IMR-90 (cell line): ENCODE results near the gene IQCE. TPM values are rescaled to one million over a fixed set of nuclear protein-coding genes. Genes with fewer than 3 reads are reported as not detected.

Source experiments
- ATAC-seq: fragments of 200-7000 bp; cut with Tn5 transposase; 2 replicates; pipeline ENCODE4 v1.9.1; 2020; ENCODE audit warnings: low read depth, mild to moderate bottlenecking, moderate library complexity
- BruUV-seq: library from RNA; stranded (reverse); fragments of 400-500 nt; replicated peaks from 2 replicates; lab custom pipeline; 2021; lab: Mats Ljungman, UMichigan
- CTCF ChIA-PET: fragments of 300-600 bp; formaldehyde crosslinking; extraction: SDS; loops from one replicate; lab custom pipeline; 2021; ENCODE audit warnings: antibody characterized with exemption; lab: Yijun Ruan, JAX
- POLR2A ChIA-PET: fragments of 300-600 bp; sonication (Branson Sonifier 250); formaldehyde crosslinking; loops from one replicate; lab custom pipeline; 2022; ENCODE audit warnings: antibody characterized with exemption; ENCODE audit not compliant: unreplicated experiment; lab: Charles Lee
- DNase-seq: peaks from one replicate; pipeline ENCODE4 v3.0.0; 2013
- H2AFZ ChIP-seq: replicated peaks from 2 replicates; pipeline ENCODE3; 2013; ENCODE audit warnings: low read length, mild to moderate bottlenecking; ENCODE audit not compliant: poor library complexity
- H2AK5ac ChIP-seq: 2 replicates; pipeline ENCODE4 v1.6.1; 2013; ENCODE audit warnings: low read depth, low read length, inconsistent platforms
- H2AK9ac ChIP-seq: replicated peaks from 2 replicates; pipeline ENCODE3; 2013; ENCODE audit warnings: mild to moderate bottlenecking, low read depth, low read length, moderate library complexity; ENCODE audit not compliant: poor library complexity
- H2BK120ac ChIP-seq: 2 replicates; pipeline ENCODE4 v1.6.1; 2013; ENCODE audit warnings: low read depth, low read length, inconsistent platforms
- H2BK15ac ChIP-seq: 3 replicates; pipeline ENCODE4 v1.6.1; 2013; ENCODE audit warnings: low read depth, low read length, inconsistent platforms
- H2BK20ac ChIP-seq: 2 replicates; pipeline ENCODE4 v1.6.1; 2013; ENCODE audit warnings: low read depth, mild to moderate bottlenecking, inconsistent platforms, low read length, moderate library complexity
- H2BK5ac ChIP-seq: 2 replicates; pipeline ENCODE4 v1.6.1; 2013; ENCODE audit warnings: mild to moderate bottlenecking, low read depth, low read length, inconsistent platforms; ENCODE audit not compliant: poor library complexity, severe bottlenecking
- H3K14ac ChIP-seq: replicated peaks from 2 replicates; pipeline ENCODE4 v1.6.1; 2013; ENCODE audit warnings: low read depth, low read length, inconsistent platforms
- H3K18ac ChIP-seq: 2 replicates; pipeline ENCODE4 v1.6.1; 2013; ENCODE audit warnings: low read depth, low read length, control low read depth
- H3K23ac ChIP-seq: 2 replicates; pipeline ENCODE4 v1.6.1; 2013; ENCODE audit warnings: low read depth, low read length, inconsistent platforms
- H3K27ac ChIP-seq: 2 replicates; pipeline ENCODE4 v1.5.1; 2013; ENCODE audit warnings: mild to moderate bottlenecking, control low read depth, low read length; ENCODE audit not compliant: insufficient read depth
- H3K27me3 ChIP-seq: 2 replicates; pipeline ENCODE4 v1.6.1; 2013; ENCODE audit warnings: low read length; ENCODE audit not compliant: control insufficient read depth, insufficient read depth
- H3K36me3 ChIP-seq: 2 replicates; pipeline ENCODE4 v1.6.1; 2013; ENCODE audit warnings: low read length, mixed read lengths; ENCODE audit not compliant: control insufficient read depth, insufficient read depth
- H3K4ac ChIP-seq: 2 replicates; pipeline ENCODE4 v1.6.1; 2013; ENCODE audit warnings: low read depth, low read length, inconsistent platforms
- H3K4me1 ChIP-seq: 2 replicates; pipeline ENCODE4 v1.6.1; 2013; ENCODE audit warnings: low read length, mixed read lengths; ENCODE audit not compliant: control insufficient read depth, insufficient read depth
- H3K4me2 ChIP-seq: 2 replicates; pipeline ENCODE4 v1.6.1; 2013; ENCODE audit warnings: low read depth, mild to moderate bottlenecking, control low read depth, low read length, moderate library complexity
- H3K4me3 ChIP-seq: 2 replicates; pipeline ENCODE4 v1.5.1; 2013; ENCODE audit warnings: low read depth, mild to moderate bottlenecking, control low read depth, low read length, moderate library complexity; ENCODE audit not compliant: insufficient read depth
- H3K56ac ChIP-seq: 2 replicates; pipeline ENCODE4 v1.6.1; 2013; ENCODE audit warnings: low read length, inconsistent platforms; ENCODE audit not compliant: insufficient read depth; ENCODE audit errors: extremely low read depth
- H3K79me1 ChIP-seq, 2 experiments: 2 replicates each; pipeline ENCODE4 v1.6.1; 2013; ENCODE audit warnings: low read length in 2 of 2, inconsistent platforms in 1 of 2, low read depth in 1 of 2
- H3K9ac ChIP-seq: 2 replicates; pipeline ENCODE4 v1.6.1; 2013; ENCODE audit warnings: low read depth, low read length, control low read depth
- H3K9me1 ChIP-seq: 2 replicates; pipeline ENCODE4 v1.6.1; 2013; ENCODE audit warnings: low read length, inconsistent platforms; ENCODE audit not compliant: insufficient read depth
- H3K9me3 ChIP-seq: 2 replicates; pipeline ENCODE4 v1.6.1; 2013; ENCODE audit warnings: low read length; ENCODE audit not compliant: control insufficient read depth, insufficient read depth
- H4K20me1 ChIP-seq: 2 replicates; pipeline ENCODE4 v1.6.1; 2013; ENCODE audit warnings: low read length, inconsistent platforms; ENCODE audit not compliant: insufficient read depth
- H4K5ac ChIP-seq: 2 replicates; pipeline ENCODE4 v1.6.1; 2013; ENCODE audit warnings: mild to moderate bottlenecking, low read depth, low read length, control low read depth
- H4K8ac ChIP-seq, 2 experiments: 2 replicates each; pipeline ENCODE4 v1.6.1; 2013; ENCODE audit warnings: low read depth in 2 of 2, low read length in 2 of 2, control low read depth in 1 of 2, inconsistent platforms in 1 of 2
- H4K91ac ChIP-seq: 2 replicates; pipeline ENCODE4 v1.6.1; 2013; ENCODE audit warnings: low read depth, low read length, inconsistent platforms; ENCODE audit not compliant: insufficient read depth
- BHLHE40 ChIP-seq: fragments of 150-350 bp; IDR thresholded peaks from 2 replicates; pipeline ENCODE4 v1.6.1; 2016; ENCODE audit warnings: mild to moderate bottlenecking, low read depth, low read length
- ELK1 ChIP-seq: fragments of 150-350 bp; IDR thresholded peaks from 2 replicates; pipeline ENCODE4 v1.6.1; 2016; ENCODE audit warnings: low read depth, mild to moderate bottlenecking, low read length, moderate library complexity, borderline replicate concordance
- FOS ChIP-seq: fragments of 150-350 bp; IDR thresholded peaks from 2 replicates; pipeline ENCODE4 v1.6.1; 2016; ENCODE audit warnings: low read depth, low read length
- MAZ ChIP-seq: IDR thresholded peaks from 2 replicates; pipeline ENCODE4 v1.6.1; 2012; ENCODE audit warnings: low read depth, mild to moderate bottlenecking, low read length, improper control_type of control experiment, moderate library complexity, borderline replicate concordance
- MXI1 ChIP-seq: IDR thresholded peaks from 2 replicates; pipeline ENCODE4 v1.6.1; 2012; ENCODE audit warnings: low read depth, mild to moderate bottlenecking, low read length, moderate library complexity, borderline replicate concordance
- NFE2L2 ChIP-seq: fragments of 150-350 bp; IDR thresholded peaks from 2 replicates; pipeline ENCODE4 v1.6.1; 2016; ENCODE audit warnings: low read depth, mild to moderate bottlenecking, low read length
- POLR2A ChIP-seq: IDR thresholded peaks from 2 replicates; pipeline ENCODE4 v1.6.1; 2012; ENCODE audit warnings: mild to moderate bottlenecking, low read depth, low read length
- RAD21 ChIP-seq: IDR thresholded peaks from 2 replicates; pipeline ENCODE4 v1.6.1; 2012; ENCODE audit warnings: low read length, improper control_type of control experiment
- RFX5 ChIP-seq: IDR thresholded peaks from 2 replicates; pipeline ENCODE4 v1.8.0; 2012; ENCODE audit warnings: low read depth, mild to moderate bottlenecking, low read length, moderate library complexity
- USF2 ChIP-seq: fragments of 150-350 bp; IDR thresholded peaks from 2 replicates; pipeline ENCODE4 v1.6.1; 2017; ENCODE audit warnings: mild to moderate bottlenecking, antibody characterized with exemption, low read length, low read depth
- WGBS, 2 experiments: methylation state at CpG; one replicate each; pipeline versions ENCODE4 v1.1.5 to v1.1.7; 2013; ENCODE audit warnings: missing lambda C conversion rate in 2 of 2; ENCODE audit not compliant: insufficient read length in 1 of 2; ENCODE audit errors: extremely low coverage in 2 of 2; 5-methylcytosine and 5-hydroxymethylcytosine counted together
- dilution Hi-C: fragments of 300-500 bp; cut with HindIII; formaldehyde crosslinking; loops from one replicate; pipeline ENCODE4 v1.14.3; 2018; ENCODE audit warnings: low sequenced_read_pairs; ENCODE audit not compliant: unreplicated experiment
- in situ Hi-C: fragments of 300-500 bp; cut with MboI; formaldehyde crosslinking; loops from 3 replicates; pipeline ENCODE4 v1.14.3; 2019; ENCODE audit warnings: low sequenced_read_pairs, inconsistent platforms, mixed read lengths
- intact Hi-C: fragments of 100-400 bp; cut with micrococcal nuclease; formaldehyde crosslinking; loops from 2 replicates; pipeline ENCODE4 v1.10.0; 2022
- polyA plus RNA-seq, 3 experiments: library from polyadenylated mRNA; depleted of rRNA; stranded (reverse); fragments of >200 nt; gene quantifications; 2 replicates each; pipeline ENCODE4 v1.2.3, GENCODE V29; 2012; ENCODE audit warnings: low replicate concordance in 1 of 3
- total RNA-seq: library from RNA; depleted of rRNA; stranded (reverse); fragments of >200 nt; gene quantifications from 2 replicates; pipeline ENCODE4 v1.2.3, GENCODE V29; 2012

IQCE gene
- total and polyA plus RNA-seq, 2 of the 4 experiments (the other 2 are of a cell fraction): 5.0 to 6.3 TPM

- no peak overlapping the region for H3K23ac ChIP-seq
- peak overlapping the region; percentile 13; the same call in 1 of the 3 replicates for H2BK15ac ChIP-seq
- dilution Hi-C loops: no loop called here
- H3K4ac ChIP-seq: peak overlapping the region; percentile 72
- no peak overlapping the region for H4K91ac ChIP-seq
- no peak overlapping the region for H2BK5ac ChIP-seq
- no peaks in the 10 kb centered on the region; the same call in 1 of the 2 replicates for H4K20me1 ChIP-seq
- no peak overlapping the region for H3K4me2 ChIP-seq
- BruUV-seq: no TSS peak
- TF ChIP-seq RFX5 (no peak), FOS (no peak), BHLHE40 (no peak), RAD21 (no peak), POLR2A (no peak), USF2 (no peak), MAZ (no peak), ELK1 (no peak), NFE2L2 (no peak), MXI1 (no peak)
- H3K56ac ChIP-seq: no peak overlapping the region
- no peak overlapping the region for H3K14ac ChIP-seq
- no peak for ATAC-seq
- H2AK9ac ChIP-seq: peak overlapping the region; percentile 73
- H3K18ac ChIP-seq: no peak overlapping the region
- 60% methylated on average over 1 of the region's 10 CpGs; no CpG with 5 or more reads in 1 of the 2 experiments for WGBS, 2 experiments
- peaks cover 20% of the 10 kb centered on the region for H3K4me1 ChIP-seq
- H2AFZ ChIP-seq: peak overlapping the region; percentile 44
- no peak overlapping the region for H3K4me3 ChIP-seq
- no peaks in the 10 kb centered on the region for H3K79me1 ChIP-seq
- H3K27ac ChIP-seq: no peak overlapping the region
- no peak overlapping the region for H2BK20ac ChIP-seq
- H2AK5ac ChIP-seq: no peak overlapping the region
- H4K8ac ChIP-seq: no peak overlapping the region
- in situ Hi-C loops: no loop called here
- H3K9me1 ChIP-seq: peaks cover 6% of the 10 kb centered on the region; the same call in 1 of the 2 replicates
- ChIA-PET POLR2A (no interaction called here), CTCF (no interaction called here)
- H2BK120ac ChIP-seq: peak overlapping the region; percentile 45; the same call in 1 of the 2 replicates
- intact Hi-C loops: no loop called here
- no peak overlapping the region for H4K5ac ChIP-seq
- DNase-seq: no peak
- H3K27me3 ChIP-seq: no peaks in the 10 kb centered on the region
- no peak overlapping the region for H3K9ac ChIP-seq
- no peaks in the 10 kb centered on the region for H3K36me3 ChIP-seq
- H3K9me3 ChIP-seq: no peaks in the 10 kb centered on the region
These were observed 64.9 kb downstream of the IQCE start for GRCh38 chr7:2623698-2624014.
